Stimulated activated naive CD8-positive, alpha-beta T cell treated with anti-CD3 and anti-CD28 coated beads, Interleukin-15, amount 100 ng/mL, for 72 hours (primary cell): ENCODE data around the gene SLC5A1.

Experiments
- ATAC-seq: fragments of 150-1000 bp; cut with Tn5 transposase; 2 replicates; pipeline ENCODE4 v1.10.0; 2021; ENCODE audit warnings: mild to moderate bottlenecking, moderate library complexity
- DNase-seq, 2 donors: peaks; one replicate each; pipeline ENCODE4 v3.0.0; 2021 to 2022
- H3K27ac Mint-ChIP-seq, 2 donors: one replicate each; pipeline ENCODE4 v1.8.0; 2022; ENCODE audit warnings: mild to moderate bottlenecking in 2 of 2, mixed read lengths in 2 of 2, moderate library complexity in 2 of 2
- H3K27me3 Mint-ChIP-seq: one replicate; pipeline ENCODE4 v1.8.0; 2022; ENCODE audit warnings: mixed read lengths
- H3K4me1 Mint-ChIP-seq: one replicate; pipeline ENCODE4 v1.8.0; 2022; ENCODE audit warnings: mild to moderate bottlenecking, mixed read lengths
- H3K4me3 Mint-ChIP-seq, 2 donors: one replicate each; pipeline ENCODE4 v1.8.0; 2022; ENCODE audit warnings: mild to moderate bottlenecking in 2 of 2, mixed read lengths in 2 of 2, moderate library complexity in 1 of 2
- H3K9me3 Mint-ChIP-seq, 2 donors: one replicate each; pipeline ENCODE4 v1.8.0; 2022; ENCODE audit warnings: mixed read lengths in 2 of 2

SLC5A1 gene

GRCh38 chr22:32042924-32043323 is at the start of gene SLC5A1:
SLC5A1 (plus strand) TSS chr22:32043261; CDS start chr22:32043282, 21 bp downstream.
- H3K4me3 Mint-ChIP-seq, result no peak within 1 kb of the TSS
- ATAC-seq (no peak), DNase-seq (no peak)
- peaks cover 87% of the 10 kb centered on the region for H3K27me3 Mint-ChIP-seq
- no peak within 1 kb of the TSS for H3K27ac Mint-ChIP-seq
- no peaks in the 10 kb centered on the region for H3K9me3 Mint-ChIP-seq
- H3K4me1 Mint-ChIP-seq, result no peaks in the 10 kb centered on the region

- Mint-ChIP-seq H3K27me3 (peaks cover 17% of the 10 kb centered on the region), H3K27ac (no peak overlapping the region)
Measured at GRCh38 chr22:31995046-31995445, 48.0 kb upstream of the SLC5A1 start.

GRCh38 chr22:31995807-31996206 is 47.3 kb upstream of the SLC5A1 start:
- Mint-ChIP-seq H3K27me3 (peaks cover 10% of the 10 kb centered on the region), H3K9me3 (no peaks in the 10 kb centered on the region), H3K4me1 (peaks cover 6% of the 10 kb centered on the region), H3K4me3 (no peak overlapping the region), H3K27ac (no peak overlapping the region)
- DNase-seq (no peak), ATAC-seq (no peak)

More at GRCh38 chr22:31995046-31995445, 48.0 kb upstream of the SLC5A1 start:
- Mint-ChIP-seq H3K4me1 (no peaks in the 10 kb centered on the region), H3K4me3 (no peak overlapping the region), H3K9me3 (no peaks in the 10 kb centered on the region)
- ATAC-seq (no peak), DNase-seq (no peak)

GRCh38 chr22:31998784-31999385 is 44.2 kb upstream of the SLC5A1 start:
- peaks cover 6% of the 10 kb centered on the region for H3K4me1 Mint-ChIP-seq
- H3K4me3 Mint-ChIP-seq, result no peak overlapping the region
- ATAC-seq, result no peak
- no peaks in the 10 kb centered on the region for H3K9me3 Mint-ChIP-seq
- no peak overlapping the region for H3K27ac Mint-ChIP-seq
- peaks cover 10% of the 10 kb centered on the region for H3K27me3 Mint-ChIP-seq
- no peak for DNase-seq

- H3K27ac Mint-ChIP-seq, result no peak overlapping the region
- peaks cover 6% of the 10 kb centered on the region for H3K4me1 Mint-ChIP-seq
- peaks cover 17% of the 10 kb centered on the region for H3K27me3 Mint-ChIP-seq
- no peak for DNase-seq
- H3K9me3 Mint-ChIP-seq, result no peaks in the 10 kb centered on the region
- H3K4me3 Mint-ChIP-seq, result no peak overlapping the region
- ATAC-seq, result no peak
Measured at GRCh38 chr22:32000181-32000580, 42.9 kb upstream of the SLC5A1 start.

- H3K27ac Mint-ChIP-seq, result no peak overlapping the region
- ATAC-seq, result no peak
- H3K27me3 Mint-ChIP-seq, result peaks cover 12% of the 10 kb centered on the region
- H3K4me3 Mint-ChIP-seq, result no peak overlapping the region
- no peak for DNase-seq
- H3K9me3 Mint-ChIP-seq, result peaks cover 0 to 6% of the 10 kb centered on the region in 2 donors
- peaks cover 2% of the 10 kb centered on the region for H3K4me1 Mint-ChIP-seq
Measured at GRCh38 chr22:32005453-32005852, 37.6 kb upstream of the SLC5A1 start.

GRCh38 chr22:32013200-32013599 is 29.9 kb upstream of the SLC5A1 start:
- Mint-ChIP-seq H3K9me3 (peaks cover 22 to 32% of the 10 kb centered on the region in 2 donors), H3K4me3 (no peak overlapping the region), H3K27me3 (no peaks in the 10 kb centered on the region), H3K4me1 (no peaks in the 10 kb centered on the region), H3K27ac (no peak overlapping the region)
- no peak for DNase-seq
- no peak for ATAC-seq

- Mint-ChIP-seq H3K4me1 (peaks cover 10% of the 10 kb centered on the region), H3K27me3 (peaks cover 9% of the 10 kb centered on the region), H3K4me3 (no peak overlapping the region), H3K9me3 (peaks cover 22 to 36% of the 10 kb centered on the region in 2 donors), H3K27ac (no peak overlapping the region)
- no peak for ATAC-seq
- no peak for DNase-seq
Measured at GRCh38 chr22:32016081-32016480, 27.0 kb upstream of the SLC5A1 start.

- peaks cover 10% of the 10 kb centered on the region for H3K4me1 Mint-ChIP-seq
- ATAC-seq (no peak), DNase-seq (no peak)
- no peak overlapping the region for H3K27ac Mint-ChIP-seq
- H3K9me3 Mint-ChIP-seq, result peaks cover 7 to 23% of the 10 kb centered on the region in 2 donors
- no peak overlapping the region for H3K4me3 Mint-ChIP-seq
- peaks cover 9% of the 10 kb centered on the region for H3K27me3 Mint-ChIP-seq
Measured at GRCh38 chr22:32018056-32018455, 25.0 kb upstream of the SLC5A1 start.

- no peak overlapping the region for H3K4me3 Mint-ChIP-seq
- peaks cover 10% of the 10 kb centered on the region for H3K4me1 Mint-ChIP-seq
- peaks cover 0 to 16% of the 10 kb centered on the region in 2 donors for H3K9me3 Mint-ChIP-seq
- DNase-seq (no peak), ATAC-seq (peak; percentile 66)
- no peak overlapping the region for H3K27ac Mint-ChIP-seq
- peaks cover 9% of the 10 kb centered on the region for H3K27me3 Mint-ChIP-seq
Measured at GRCh38 chr22:32020117-32020516, 22.9 kb upstream of the SLC5A1 start.

GRCh38 chr22:32021716-32022115 is 21.3 kb upstream of the SLC5A1 start:
- DNase-seq (no peak), ATAC-seq (no peak)
- Mint-ChIP-seq H3K27me3 (peaks cover 9% of the 10 kb centered on the region), H3K27ac (no peak overlapping the region), H3K4me3 (no peak overlapping the region), H3K9me3 (peaks cover 0 to 10% of the 10 kb centered on the region in 2 donors), H3K4me1 (peaks cover 10% of the 10 kb centered on the region)

GRCh38 chr22:32023251-32023827 is 19.7 kb upstream of the SLC5A1 start:
- peaks cover 0 to 10% of the 10 kb centered on the region in 2 donors for H3K9me3 Mint-ChIP-seq
- DNase-seq (no peak), ATAC-seq (no peak)
- H3K4me1 Mint-ChIP-seq, result peaks cover 10% of the 10 kb centered on the region
- no peak overlapping the region for H3K27ac Mint-ChIP-seq
- H3K4me3 Mint-ChIP-seq, result no peak overlapping the region
- peaks cover 9% of the 10 kb centered on the region for H3K27me3 Mint-ChIP-seq

GRCh38 chr22:32024796-32025195 is 18.3 kb upstream of the SLC5A1 start:
- Mint-ChIP-seq H3K27me3 (peaks cover 9% of the 10 kb centered on the region), H3K4me3 (no peak overlapping the region), H3K27ac (no peak overlapping the region), H3K4me1 (peaks cover 7% of the 10 kb centered on the region), H3K9me3 (peaks cover 0 to 7% of the 10 kb centered on the region in 2 donors)
- ATAC-seq (no peak), DNase-seq (no peak)

GRCh38 chr22:32030518-32031247 is 12.4 kb upstream of the SLC5A1 start:
- Mint-ChIP-seq H3K4me1 (no peaks in the 10 kb centered on the region), H3K4me3 (no peak overlapping the region), H3K27ac (no peak overlapping the region), H3K27me3 (peaks cover 12% of the 10 kb centered on the region), H3K9me3 (no peaks in the 10 kb centered on the region)
- no peak for ATAC-seq
- no peak for DNase-seq

GRCh38 chr22:32031466-32031865 is 11.6 kb upstream of the SLC5A1 start:
- no peak for DNase-seq
- peaks cover 18% of the 10 kb centered on the region for H3K27me3 Mint-ChIP-seq
- no peak for ATAC-seq
- H3K4me3 Mint-ChIP-seq, result no peak overlapping the region
- H3K27ac Mint-ChIP-seq, result no peak overlapping the region
- H3K4me1 Mint-ChIP-seq, result no peaks in the 10 kb centered on the region
- H3K9me3 Mint-ChIP-seq, result no peaks in the 10 kb centered on the region

- no peaks in the 10 kb centered on the region for H3K9me3 Mint-ChIP-seq
- DNase-seq (no peak), ATAC-seq (no peak)
- H3K27ac Mint-ChIP-seq, result no peak overlapping the region
- H3K4me1 Mint-ChIP-seq, result no peaks in the 10 kb centered on the region
- H3K27me3 Mint-ChIP-seq, result peaks cover 29% of the 10 kb centered on the region
- H3K4me3 Mint-ChIP-seq, result no peak overlapping the region
Measured at GRCh38 chr22:32034275-32034674, 8.8 kb upstream of the SLC5A1 start.
